Measurements from ENCODE around the gene GRK5.

- no peak for TF ChIP-seq CTCF (IDR thresholded peaks at IDR 0.05)
- no peak for TF ChIP-seq POLR2A (IDR thresholded peaks at IDR 0.05)
These were observed 17.8 kb downstream of the GRK5 start for GRCh38 chr10:119225083-119225658.

All from thyroid gland (tissue), 4 donors.